HepG2 (cell line): ENCODE measurements around the gene CTNNA3. TPM values are rescaled to one million over a fixed set of nuclear protein-coding genes. Genes with fewer than 3 reads are reported as not detected.

Source experiments
- MED8 ChIP-seq: sonication (generic); formaldehyde crosslinking; IDR thresholded peaks from 2 replicates; pipeline ENCODE4 v1.8.1; 2023; ENCODE audit warnings: mild to moderate bottlenecking, missing genetic modification reagents; ENCODE audit not compliant: insufficient replicate concordance
- ZNF256 ChIP-seq: sonication (generic); formaldehyde crosslinking; conservative IDR thresholded peaks from 2 replicates; pipeline ENCODE4 v1.4.0; 2020; ENCODE audit warnings: missing genetic modification reagents
- ZNF274 ChIP-seq: sonication (generic); formaldehyde crosslinking; IDR thresholded peaks from 2 replicates; pipeline ENCODE4 v1.5.1; 2020; ENCODE audit warnings: mild to moderate bottlenecking, missing genetic modification reagents
- ZNF446 ChIP-seq: sonication (generic); formaldehyde crosslinking; IDR thresholded peaks from 2 replicates; pipeline ENCODE4 v1.5.0; 2020; ENCODE audit warnings: mild to moderate bottlenecking, missing genetic modification reagents
- ZNF451 ChIP-seq: sonication (generic); formaldehyde crosslinking; IDR thresholded peaks from 2 replicates; pipeline ENCODE4 v1.5.0; 2020; ENCODE audit warnings: mild to moderate bottlenecking, missing genetic modification reagents
- ZNF773 ChIP-seq: sonication (generic); formaldehyde crosslinking; IDR thresholded peaks from 2 replicates; pipeline ENCODE4 v1.4.0; 2020; ENCODE audit warnings: missing genetic modification reagents, borderline replicate concordance
- polyA plus RNA-seq, 8 experiments: library from polyadenylated mRNA; depleted of rRNA in 3 of 8; stranded (reverse) in 7 of 8; unstranded in 1 of 8; fragments of >200 nt; fragmentation: Illumina TruSeq in 4 of 8; extraction: Trizol in 4 of 8; gene quantifications; 2 replicates each; pipeline versions ENCODE4 v1.2.1 to v1.2.3, GENCODE V29; 2011 to 2016; ENCODE audit warnings: low read depth in 4 of 8, missing spikeins in 1 of 8, mixed read lengths in 1 of 8; ENCODE audit not compliant: insufficient read depth in 1 of 8
- total RNA-seq, 5 experiments: library from RNA; depleted of rRNA; stranded (reverse); fragments of >200 nt; fragmentation: Illumina TruSeq; extraction: Trizol; gene quantifications; 2 replicates each; pipeline ENCODE4 v1.2.3, GENCODE V29; 2016; ENCODE audit warnings: low read depth in 1 of 5
- TF ChIP-seq, protein P1 (sequence below): sonication (generic); formaldehyde crosslinking; IDR thresholded peaks from 2 replicates; pipeline ENCODE4 v1.5.0; 2020; ENCODE audit warnings: mild to moderate bottlenecking, missing genetic modification reagents
- TF ChIP-seq, protein P2 (sequence below): sonication (generic); formaldehyde crosslinking; IDR thresholded peaks from 2 replicates; pipeline ENCODE4 v1.8.0; 2022; ENCODE audit warnings: missing genetic modification reagents, mild to moderate bottlenecking, inconsistent platforms, borderline replicate concordance
- TF ChIP-seq, protein P3 (sequence below): IDR thresholded peaks from 2 replicates; pipeline ENCODE4 v1.6.1; 2016; ENCODE audit warnings: control low read depth
- TF ChIP-seq, protein P4 (sequence below), 2 experiments: IDR thresholded peaks; 2 replicates each; pipeline ENCODE4 v1.6.1; 2011 to 2012; ENCODE audit warnings: low read length in 2 of 2, borderline replicate concordance in 1 of 2, low read depth in 1 of 2, mild to moderate bottlenecking in 1 of 2, moderate library complexity in 1 of 2

The CTNNA3 gene
- total and polyA plus RNA-seq, 2 of the 13 experiments (the other 11 are each of a cell fraction or from before 2014, with no cell fraction given), result not detected

DNA sequence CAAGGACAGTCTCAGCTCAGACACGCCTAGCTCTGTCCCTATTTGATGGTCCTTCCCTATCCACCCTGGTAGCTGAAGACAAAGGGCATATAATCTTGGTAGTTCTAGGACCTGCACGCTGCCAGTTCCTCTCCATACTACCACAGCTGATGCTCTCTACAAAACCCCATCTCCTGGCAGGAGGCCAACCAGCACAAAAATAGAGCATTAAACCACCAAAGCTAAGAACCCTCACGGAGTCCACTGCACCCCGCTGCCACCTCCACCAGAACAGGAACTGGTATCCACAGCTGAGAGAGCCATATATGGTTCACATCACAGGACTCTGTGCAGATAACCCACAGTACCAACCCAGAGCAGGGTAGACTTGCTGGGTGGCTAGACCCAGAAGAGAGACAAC lies 470.8 kb downstream of the CTNNA3 start (continued):
- TF ChIP-seq, protein P1, sequence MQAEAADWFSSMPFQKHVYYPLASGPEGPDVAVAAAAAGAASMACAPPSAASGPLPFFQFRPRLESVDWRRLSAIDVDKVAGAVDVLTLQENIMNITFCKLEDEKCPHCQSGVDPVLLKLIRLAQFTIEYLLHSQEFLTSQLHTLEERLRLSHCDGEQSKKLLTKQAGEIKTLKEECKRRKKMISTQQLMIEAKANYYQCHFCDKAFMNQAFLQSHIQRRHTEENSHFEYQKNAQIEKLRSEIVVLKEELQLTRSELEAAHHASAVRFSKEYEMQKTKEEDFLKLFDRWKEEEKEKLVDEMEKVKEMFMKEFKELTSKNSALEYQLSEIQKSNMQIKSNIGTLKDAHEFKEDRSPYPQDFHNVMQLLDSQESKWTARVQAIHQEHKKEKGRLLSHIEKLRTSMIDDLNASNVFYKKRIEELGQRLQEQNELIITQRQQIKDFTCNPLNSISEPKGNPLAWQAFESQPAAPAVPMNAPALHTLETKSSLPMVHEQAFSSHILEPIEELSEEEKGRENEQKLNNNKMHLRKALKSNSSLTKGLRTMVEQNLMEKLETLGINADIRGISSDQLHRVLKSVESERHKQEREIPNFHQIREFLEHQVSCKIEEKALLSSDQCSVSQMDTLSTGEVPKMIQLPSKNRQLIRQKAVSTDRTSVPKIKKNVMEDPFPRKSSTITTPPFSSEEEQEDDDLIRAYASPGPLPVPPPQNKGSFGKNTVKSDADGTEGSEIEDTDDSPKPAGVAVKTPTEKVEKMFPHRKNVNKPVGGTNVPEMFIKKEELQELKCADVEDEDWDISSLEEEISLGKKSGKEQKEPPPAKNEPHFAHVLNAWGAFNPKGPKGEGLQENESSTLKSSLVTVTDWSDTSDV, result no peak
- TF ChIP-seq MED8 (no peak), ZNF773 (no peak), ZNF274 (CRISPR knock-in tag) (no peak), ZNF446 (no peak), ZNF451 (CRISPR knock-in tag) (no peak), ZNF256 (no peak)
- TF ChIP-seq, protein P2, sequence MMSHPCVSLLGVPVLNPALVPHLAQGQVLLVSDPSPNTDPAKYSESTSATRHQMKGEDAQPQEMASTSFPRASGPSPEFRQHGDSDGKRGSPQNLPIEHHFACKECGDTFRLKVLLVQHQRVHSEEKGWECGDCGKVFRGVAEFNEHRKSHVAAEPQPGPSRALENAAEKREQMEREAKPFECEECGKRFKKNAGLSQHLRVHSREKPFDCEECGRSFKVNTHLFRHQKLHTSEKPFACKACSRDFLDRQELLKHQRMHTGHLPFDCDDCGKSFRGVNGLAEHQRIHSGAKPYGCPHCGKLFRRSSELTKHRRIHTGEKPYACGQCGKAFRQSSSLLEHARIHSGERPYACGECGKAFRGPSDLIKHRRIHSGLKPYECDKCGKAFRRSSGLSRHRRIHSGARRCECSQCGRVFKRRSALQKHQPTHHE (CRISPR knock-in tag), result no peak
- TF ChIP-seq, protein P3, sequence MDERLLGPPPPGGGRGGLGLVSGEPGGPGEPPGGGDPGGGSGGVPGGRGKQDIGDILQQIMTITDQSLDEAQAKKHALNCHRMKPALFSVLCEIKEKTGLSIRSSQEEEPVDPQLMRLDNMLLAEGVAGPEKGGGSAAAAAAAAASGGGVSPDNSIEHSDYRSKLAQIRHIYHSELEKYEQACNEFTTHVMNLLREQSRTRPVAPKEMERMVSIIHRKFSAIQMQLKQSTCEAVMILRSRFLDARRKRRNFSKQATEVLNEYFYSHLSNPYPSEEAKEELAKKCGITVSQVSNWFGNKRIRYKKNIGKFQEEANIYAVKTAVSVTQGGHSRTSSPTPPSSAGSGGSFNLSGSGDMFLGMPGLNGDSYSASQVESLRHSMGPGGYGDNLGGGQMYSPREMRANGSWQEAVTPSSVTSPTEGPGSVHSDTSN, result no peak
- TF ChIP-seq, protein P4, sequence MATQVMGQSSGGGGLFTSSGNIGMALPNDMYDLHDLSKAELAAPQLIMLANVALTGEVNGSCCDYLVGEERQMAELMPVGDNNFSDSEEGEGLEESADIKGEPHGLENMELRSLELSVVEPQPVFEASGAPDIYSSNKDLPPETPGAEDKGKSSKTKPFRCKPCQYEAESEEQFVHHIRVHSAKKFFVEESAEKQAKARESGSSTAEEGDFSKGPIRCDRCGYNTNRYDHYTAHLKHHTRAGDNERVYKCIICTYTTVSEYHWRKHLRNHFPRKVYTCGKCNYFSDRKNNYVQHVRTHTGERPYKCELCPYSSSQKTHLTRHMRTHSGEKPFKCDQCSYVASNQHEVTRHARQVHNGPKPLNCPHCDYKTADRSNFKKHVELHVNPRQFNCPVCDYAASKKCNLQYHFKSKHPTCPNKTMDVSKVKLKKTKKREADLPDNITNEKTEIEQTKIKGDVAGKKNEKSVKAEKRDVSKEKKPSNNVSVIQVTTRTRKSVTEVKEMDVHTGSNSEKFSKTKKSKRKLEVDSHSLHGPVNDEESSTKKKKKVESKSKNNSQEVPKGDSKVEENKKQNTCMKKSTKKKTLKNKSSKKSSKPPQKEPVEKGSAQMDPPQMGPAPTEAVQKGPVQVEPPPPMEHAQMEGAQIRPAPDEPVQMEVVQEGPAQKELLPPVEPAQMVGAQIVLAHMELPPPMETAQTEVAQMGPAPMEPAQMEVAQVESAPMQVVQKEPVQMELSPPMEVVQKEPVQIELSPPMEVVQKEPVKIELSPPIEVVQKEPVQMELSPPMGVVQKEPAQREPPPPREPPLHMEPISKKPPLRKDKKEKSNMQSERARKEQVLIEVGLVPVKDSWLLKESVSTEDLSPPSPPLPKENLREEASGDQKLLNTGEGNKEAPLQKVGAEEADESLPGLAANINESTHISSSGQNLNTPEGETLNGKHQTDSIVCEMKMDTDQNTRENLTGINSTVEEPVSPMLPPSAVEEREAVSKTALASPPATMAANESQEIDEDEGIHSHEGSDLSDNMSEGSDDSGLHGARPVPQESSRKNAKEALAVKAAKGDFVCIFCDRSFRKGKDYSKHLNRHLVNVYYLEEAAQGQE (IDR thresholded peaks at IDR 0.05; ENCODE audit: borderline replicate concordance in 1 of 2, low read depth in 1 of 2, low read length in 2 of 2), result no peak
- TF ChIP-seq, all 625 proteins: peak for 0
